IMR-90 (cell line): ENCODE results near the gene ZNF121. TPM values are rescaled to one million over a fixed set of nuclear protein-coding genes. Genes with fewer than 3 reads are reported as not detected.

Source experiments
- ATAC-seq: fragments of 200-7000 bp; cut with Tn5 transposase; 2 replicates; pipeline ENCODE4 v1.9.1; 2020; ENCODE audit warnings: low read depth, mild to moderate bottlenecking, moderate library complexity
- BruUV-seq: library from RNA; stranded (reverse); fragments of 400-500 nt; replicated peaks from 2 replicates; lab custom pipeline; 2021; lab: Mats Ljungman, UMichigan
- CTCF ChIA-PET: fragments of 300-600 bp; formaldehyde crosslinking; extraction: SDS; loops from one replicate; lab custom pipeline; 2021; ENCODE audit warnings: antibody characterized with exemption; lab: Yijun Ruan, JAX
- POLR2A ChIA-PET: fragments of 300-600 bp; sonication (Branson Sonifier 250); formaldehyde crosslinking; loops from one replicate; lab custom pipeline; 2022; ENCODE audit warnings: antibody characterized with exemption; ENCODE audit not compliant: unreplicated experiment; lab: Charles Lee
- DNase-seq: peaks from one replicate; pipeline ENCODE4 v3.0.0; 2013
- H2AFZ ChIP-seq: replicated peaks from 2 replicates; pipeline ENCODE3; 2013; ENCODE audit warnings: low read length, mild to moderate bottlenecking; ENCODE audit not compliant: poor library complexity
- H2AK5ac ChIP-seq: 2 replicates; pipeline ENCODE4 v1.6.1; 2013; ENCODE audit warnings: low read depth, low read length, inconsistent platforms
- H2AK9ac ChIP-seq: replicated peaks from 2 replicates; pipeline ENCODE3; 2013; ENCODE audit warnings: mild to moderate bottlenecking, low read depth, low read length, moderate library complexity; ENCODE audit not compliant: poor library complexity
- H2BK120ac ChIP-seq: 2 replicates; pipeline ENCODE4 v1.6.1; 2013; ENCODE audit warnings: low read depth, low read length, inconsistent platforms
- H2BK15ac ChIP-seq: 3 replicates; pipeline ENCODE4 v1.6.1; 2013; ENCODE audit warnings: low read depth, low read length, inconsistent platforms
- H2BK20ac ChIP-seq: 2 replicates; pipeline ENCODE4 v1.6.1; 2013; ENCODE audit warnings: low read depth, mild to moderate bottlenecking, inconsistent platforms, low read length, moderate library complexity
- H2BK5ac ChIP-seq: 2 replicates; pipeline ENCODE4 v1.6.1; 2013; ENCODE audit warnings: mild to moderate bottlenecking, low read depth, low read length, inconsistent platforms; ENCODE audit not compliant: poor library complexity, severe bottlenecking
- H3K14ac ChIP-seq: replicated peaks from 2 replicates; pipeline ENCODE4 v1.6.1; 2013; ENCODE audit warnings: low read depth, low read length, inconsistent platforms
- H3K18ac ChIP-seq: 2 replicates; pipeline ENCODE4 v1.6.1; 2013; ENCODE audit warnings: low read depth, low read length, control low read depth
- H3K23ac ChIP-seq: 2 replicates; pipeline ENCODE4 v1.6.1; 2013; ENCODE audit warnings: low read depth, low read length, inconsistent platforms
- H3K27ac ChIP-seq: 2 replicates; pipeline ENCODE4 v1.5.1; 2013; ENCODE audit warnings: mild to moderate bottlenecking, control low read depth, low read length; ENCODE audit not compliant: insufficient read depth
- H3K27me3 ChIP-seq: 2 replicates; pipeline ENCODE4 v1.6.1; 2013; ENCODE audit warnings: low read length; ENCODE audit not compliant: control insufficient read depth, insufficient read depth
- H3K36me3 ChIP-seq: 2 replicates; pipeline ENCODE4 v1.6.1; 2013; ENCODE audit warnings: low read length, mixed read lengths; ENCODE audit not compliant: control insufficient read depth, insufficient read depth
- H3K4ac ChIP-seq: 2 replicates; pipeline ENCODE4 v1.6.1; 2013; ENCODE audit warnings: low read depth, low read length, inconsistent platforms
- H3K4me1 ChIP-seq: 2 replicates; pipeline ENCODE4 v1.6.1; 2013; ENCODE audit warnings: low read length, mixed read lengths; ENCODE audit not compliant: control insufficient read depth, insufficient read depth
- H3K4me2 ChIP-seq: 2 replicates; pipeline ENCODE4 v1.6.1; 2013; ENCODE audit warnings: low read depth, mild to moderate bottlenecking, control low read depth, low read length, moderate library complexity
- H3K4me3 ChIP-seq: 2 replicates; pipeline ENCODE4 v1.5.1; 2013; ENCODE audit warnings: low read depth, mild to moderate bottlenecking, control low read depth, low read length, moderate library complexity; ENCODE audit not compliant: insufficient read depth
- H3K56ac ChIP-seq: 2 replicates; pipeline ENCODE4 v1.6.1; 2013; ENCODE audit warnings: low read length, inconsistent platforms; ENCODE audit not compliant: insufficient read depth; ENCODE audit errors: extremely low read depth
- H3K79me1 ChIP-seq, 2 experiments: 2 replicates each; pipeline ENCODE4 v1.6.1; 2013; ENCODE audit warnings: low read length in 2 of 2, inconsistent platforms in 1 of 2, low read depth in 1 of 2
- H3K9ac ChIP-seq: 2 replicates; pipeline ENCODE4 v1.6.1; 2013; ENCODE audit warnings: low read depth, low read length, control low read depth
- H3K9me1 ChIP-seq: 2 replicates; pipeline ENCODE4 v1.6.1; 2013; ENCODE audit warnings: low read length, inconsistent platforms; ENCODE audit not compliant: insufficient read depth
- H3K9me3 ChIP-seq: 2 replicates; pipeline ENCODE4 v1.6.1; 2013; ENCODE audit warnings: low read length; ENCODE audit not compliant: control insufficient read depth, insufficient read depth
- H4K20me1 ChIP-seq: 2 replicates; pipeline ENCODE4 v1.6.1; 2013; ENCODE audit warnings: low read length, inconsistent platforms; ENCODE audit not compliant: insufficient read depth
- H4K5ac ChIP-seq: 2 replicates; pipeline ENCODE4 v1.6.1; 2013; ENCODE audit warnings: mild to moderate bottlenecking, low read depth, low read length, control low read depth
- H4K8ac ChIP-seq, 2 experiments: 2 replicates each; pipeline ENCODE4 v1.6.1; 2013; ENCODE audit warnings: low read depth in 2 of 2, low read length in 2 of 2, control low read depth in 1 of 2, inconsistent platforms in 1 of 2
- H4K91ac ChIP-seq: 2 replicates; pipeline ENCODE4 v1.6.1; 2013; ENCODE audit warnings: low read depth, low read length, inconsistent platforms; ENCODE audit not compliant: insufficient read depth
- BHLHE40 ChIP-seq: fragments of 150-350 bp; IDR thresholded peaks from 2 replicates; pipeline ENCODE4 v1.6.1; 2016; ENCODE audit warnings: mild to moderate bottlenecking, low read depth, low read length
- CEBPB ChIP-seq: IDR thresholded peaks from 2 replicates; pipeline ENCODE4 v1.6.1; 2012; ENCODE audit warnings: low read depth, low read length, improper control_type of control experiment
- CHD1 ChIP-seq: IDR thresholded peaks from 2 replicates; pipeline ENCODE4 v1.6.1; 2012; ENCODE audit warnings: low read depth, low read length, improper control_type of control experiment
- CTCF ChIP-seq: conservative IDR thresholded peaks from 2 replicates; pipeline ENCODE4 v1.5.1; 2012; ENCODE audit warnings: mild to moderate bottlenecking, low read depth, low read length, improper control_type of control experiment
- ELK1 ChIP-seq: fragments of 150-350 bp; IDR thresholded peaks from 2 replicates; pipeline ENCODE4 v1.6.1; 2016; ENCODE audit warnings: low read depth, mild to moderate bottlenecking, low read length, moderate library complexity, borderline replicate concordance
- FOS ChIP-seq: fragments of 150-350 bp; IDR thresholded peaks from 2 replicates; pipeline ENCODE4 v1.6.1; 2016; ENCODE audit warnings: low read depth, low read length
- MAFK ChIP-seq: IDR thresholded peaks from 2 replicates; pipeline ENCODE4 v1.6.1; 2012; ENCODE audit warnings: low read depth, low read length, improper control_type of control experiment
- MAZ ChIP-seq: IDR thresholded peaks from 2 replicates; pipeline ENCODE4 v1.6.1; 2012; ENCODE audit warnings: low read depth, mild to moderate bottlenecking, low read length, improper control_type of control experiment, moderate library complexity, borderline replicate concordance
- MXI1 ChIP-seq: IDR thresholded peaks from 2 replicates; pipeline ENCODE4 v1.6.1; 2012; ENCODE audit warnings: low read depth, mild to moderate bottlenecking, low read length, moderate library complexity, borderline replicate concordance
- NFE2L2 ChIP-seq: fragments of 150-350 bp; IDR thresholded peaks from 2 replicates; pipeline ENCODE4 v1.6.1; 2016; ENCODE audit warnings: low read depth, mild to moderate bottlenecking, low read length
- POLR2A ChIP-seq: IDR thresholded peaks from 2 replicates; pipeline ENCODE4 v1.6.1; 2012; ENCODE audit warnings: mild to moderate bottlenecking, low read depth, low read length
- RAD21 ChIP-seq: IDR thresholded peaks from 2 replicates; pipeline ENCODE4 v1.6.1; 2012; ENCODE audit warnings: low read length, improper control_type of control experiment
- RCOR1 ChIP-seq: IDR thresholded peaks from 2 replicates; pipeline ENCODE4 v1.6.1; 2012; ENCODE audit warnings: mild to moderate bottlenecking, low read length, improper control_type of control experiment; ENCODE audit not compliant: insufficient replicate concordance
- RFX5 ChIP-seq: IDR thresholded peaks from 2 replicates; pipeline ENCODE4 v1.8.0; 2012; ENCODE audit warnings: low read depth, mild to moderate bottlenecking, low read length, moderate library complexity
- SMC3 ChIP-seq: fragments of 150-350 bp; IDR thresholded peaks from 2 replicates; pipeline ENCODE4 v1.6.1; 2016; ENCODE audit warnings: low read depth, mild to moderate bottlenecking, antibody characterized with exemption, low read length, moderate library complexity
- USF2 ChIP-seq: fragments of 150-350 bp; IDR thresholded peaks from 2 replicates; pipeline ENCODE4 v1.6.1; 2017; ENCODE audit warnings: mild to moderate bottlenecking, antibody characterized with exemption, low read length, low read depth
- WGBS, 2 experiments: methylation state at CpG; one replicate each; pipeline versions ENCODE4 v1.1.5 to v1.1.7; 2013; ENCODE audit warnings: missing lambda C conversion rate in 2 of 2; ENCODE audit not compliant: insufficient read length in 1 of 2; ENCODE audit errors: extremely low coverage in 2 of 2; 5-methylcytosine and 5-hydroxymethylcytosine counted together
- dilution Hi-C: fragments of 300-500 bp; cut with HindIII; formaldehyde crosslinking; loops from one replicate; pipeline ENCODE4 v1.14.3; 2018; ENCODE audit warnings: low sequenced_read_pairs; ENCODE audit not compliant: unreplicated experiment
- in situ Hi-C: fragments of 300-500 bp; cut with MboI; formaldehyde crosslinking; loops from 3 replicates; pipeline ENCODE4 v1.14.3; 2019; ENCODE audit warnings: low sequenced_read_pairs, inconsistent platforms, mixed read lengths
- intact Hi-C: fragments of 100-400 bp; cut with micrococcal nuclease; formaldehyde crosslinking; loops from 2 replicates; pipeline ENCODE4 v1.10.0; 2022
- polyA plus RNA-seq, 3 experiments: library from polyadenylated mRNA; depleted of rRNA; stranded (reverse); fragments of >200 nt; gene quantifications; 2 replicates each; pipeline ENCODE4 v1.2.3, GENCODE V29; 2012; ENCODE audit warnings: low replicate concordance in 1 of 3
- total RNA-seq: library from RNA; depleted of rRNA; stranded (reverse); fragments of >200 nt; gene quantifications from 2 replicates; pipeline ENCODE4 v1.2.3, GENCODE V29; 2012

The ZNF121 gene
- total and polyA plus RNA-seq, 2 of the 4 experiments (the other 2 are of a cell fraction) = 3.1 to 62.9 TPM

- TF ChIP-seq RCOR1 (no peak), CEBPB (no peak), FOS (no peak), MXI1 (no peak), RFX5 (no peak), BHLHE40 (no peak), MAZ (no peak), CTCF (no peak), ELK1 (no peak), CHD1 (no peak), USF2 (no peak), SMC3 (no peak), MAFK (no peak), NFE2L2 (no peak), POLR2A (no peak), RAD21 (no peak)
- DNase-seq (no peak), ATAC-seq (no peak)
- Histone ChIP-seq H3K14ac (no peak overlapping the region), H2AK9ac (no peak overlapping the region), H2BK5ac (no peak overlapping the region), H3K4me1 (no peaks in the 10 kb centered on the region), H2BK120ac (no peak overlapping the region), H4K91ac (no peak overlapping the region), H3K9ac (no peak overlapping the region), H2AFZ (no peak overlapping the region), H3K4me3 (no peak overlapping the region), H3K79me1 (peaks cover under 1 to 7% of the 10 kb centered on the region in 2 experiments; a peak in 3 of 4 replicates), H3K9me3 (peaks cover 56% of the 10 kb centered on the region), H4K8ac (no peak overlapping the region), H2BK20ac (no peak overlapping the region), H3K9me1 (no peaks in the 10 kb centered on the region), H2AK5ac (no peak overlapping the region), H4K20me1 (no peaks in the 10 kb centered on the region), H3K23ac (no peak overlapping the region), H3K36me3 (peaks cover 69% of the 10 kb centered on the region), H3K56ac (no peak overlapping the region), H3K18ac (no peak overlapping the region), H4K5ac (no peak overlapping the region), H3K4ac (no peak overlapping the region), H3K4me2 (no peak overlapping the region), H3K27me3 (no peaks in the 10 kb centered on the region), H3K27ac (no peak overlapping the region), H2BK15ac (no peak overlapping the region)
- dilution Hi-C loops = no loop called here
- no TSS peak for BruUV-seq
- in situ Hi-C loops = no loop called here
- POLR2A ChIA-PET = no interaction called here
- WGBS, 2 experiments = no CpG with 5 or more reads among the region's 2 CpGs
- intact Hi-C loops = no loop called here
- CTCF ChIA-PET = no interaction called here
Observed at GRCh38 chr19:9610484-9611113, 26.3 kb upstream of the ZNF121 start.
